ENCODE results near the gene NAT10. TPM values are rescaled to one million over a fixed set of nuclear protein-coding genes. Genes with fewer than 3 reads are reported as not detected.
"Not testable (repeated sequence)": the region's sequence is repeated elsewhere in the genome, so short reads cannot be mapped to it uniquely, and the experiment has no call there.

The NAT10 gene
- total RNA-seq, 2 experiments from 2014 or later = 63.8 to 93.9 TPM

GRCh38 chr11:34075178-34075820 is 30.1 kb upstream of the NAT10 start:
- DNase-seq = no peak
- Mint-ChIP-seq H3K27me3 (no peaks in the 10 kb centered on the region), H3K27ac (peak overlapping the region; percentile 58), H3K4me1 (peaks cover 36% of the 10 kb centered on the region), H3K4me3 (no peak overlapping the region), H3K9me3 (ENCODE audit: low read depth) (no peaks in the 10 kb centered on the region), H3K36me3 (peaks cover 54% of the 10 kb centered on the region)
- CTCF ChIA-PET = interaction anchor here (0.8 to 2.0 kb wide), 7 partner anchors 10 to 283 kb away, joined by 3 to 7 read pairs (median 4); partner anchors contain the start of genes ABTB2 and NAT10
- no peak for ATAC-seq

- H3K27me3 Mint-ChIP-seq = no peaks in the 10 kb centered on the region
- ATAC-seq (no peak), DNase-seq (no peak)
- H3K9me3 Mint-ChIP-seq (ENCODE audit: low read depth) = no peaks in the 10 kb centered on the region
- CTCF ChIA-PET = interaction anchor here (0.9 to 1.0 kb wide), 3 partner anchors 12 to 94 kb away, joined by 3 read pairs; no protein-coding TSS in a partner anchor
- peaks cover 62% of the 10 kb centered on the region for H3K36me3 Mint-ChIP-seq
- H3K4me3 Mint-ChIP-seq = no peak overlapping the region
- peaks cover 17% of the 10 kb centered on the region for H3K4me1 Mint-ChIP-seq
- no peak overlapping the region for H3K27ac Mint-ChIP-seq
Observed at GRCh38 chr11:34080609-34081008, 24.8 kb upstream of the NAT10 start.

- peaks cover 25% of the 10 kb centered on the region for H3K4me1 Mint-ChIP-seq
- no peak for DNase-seq
- CTCF ChIA-PET = interaction anchor here (0.7 to 1.4 kb wide), 2 partner anchors 9 to 19 kb away, joined by 3 to 4 read pairs; no protein-coding TSS in a partner anchor
Observed at GRCh38 chr11:34084637-34085036, 20.8 kb upstream of the NAT10 start.

GRCh38 chr11:34086554-34087283 is 18.7 kb upstream of the NAT10 start:
- Mint-ChIP-seq H3K36me3 (peaks cover 70% of the 10 kb centered on the region), H3K4me3 (no peak overlapping the region), H3K4me1 (peaks cover 25% of the 10 kb centered on the region), H3K9me3 (ENCODE audit: low read depth) (no peaks in the 10 kb centered on the region), H3K27me3 (no peaks in the 10 kb centered on the region), H3K27ac (peak overlapping the region; percentile 80)
- DNase-seq = no peak
- CTCF ChIA-PET = no interaction called here
- ATAC-seq = peak; percentile 84

More at GRCh38 chr11:34084637-34085036, 20.8 kb upstream of the NAT10 start:
- Mint-ChIP-seq H3K27me3 (no peaks in the 10 kb centered on the region), H3K36me3 (peaks cover 64% of the 10 kb centered on the region), H3K27ac (peak overlapping the region; percentile 27), H3K9me3 (ENCODE audit: low read depth) (no peaks in the 10 kb centered on the region), H3K4me3 (no peak overlapping the region)
- ATAC-seq = no peak

- ATAC-seq (no peak), DNase-seq (no peak)
- peaks cover 8% of the 10 kb centered on the region for H3K4me1 Mint-ChIP-seq
- no peaks in the 10 kb centered on the region for H3K9me3 Mint-ChIP-seq (ENCODE audit: low read depth)
- no peak overlapping the region for H3K4me3 Mint-ChIP-seq
- peak overlapping the region; percentile 36 for H3K27ac Mint-ChIP-seq
- no peaks in the 10 kb centered on the region for H3K27me3 Mint-ChIP-seq
- H3K36me3 Mint-ChIP-seq = peaks cover 58% of the 10 kb centered on the region
- CTCF ChIA-PET = interaction anchor here (1.2 to 1.3 kb wide), 2 partner anchors 10 to 13 kb away, joined by 3 to 4 read pairs; partner anchors contain the start of gene NAT10
Observed at GRCh38 chr11:34091825-34092224, 13.6 kb upstream of the NAT10 start.

GRCh38 chr11:34094900-34095299 is 10.5 kb upstream of the NAT10 start:
- peak overlapping the region; percentile 6 for H3K27ac Mint-ChIP-seq
- ATAC-seq; H3K9me3 Mint-ChIP-seq (ENCODE audit: low read depth); H3K4me1 Mint-ChIP-seq; H3K4me3 Mint-ChIP-seq; H3K27me3 Mint-ChIP-seq; DNase-seq: not testable (repeated sequence)
- H3K36me3 Mint-ChIP-seq = peaks cover 63% of the 10 kb centered on the region
- CTCF ChIA-PET = interaction anchor here (1.0 to 2.3 kb wide), 2 partner anchors 13 to 14 kb away, joined by 3 to 8 read pairs; no protein-coding TSS in a partner anchor

- CTCF ChIA-PET = interaction anchor here (1.5 kb wide), 1 partner anchor 10 kb away, joined by 8 read pairs; no protein-coding TSS in a partner anchor
- no peaks in the 10 kb centered on the region for H3K9me3 Mint-ChIP-seq (ENCODE audit: low read depth)
- ATAC-seq = no peak
- H3K27ac Mint-ChIP-seq = no peak overlapping the region
- peaks cover 6% of the 10 kb centered on the region for H3K4me1 Mint-ChIP-seq
- no peaks in the 10 kb centered on the region for H3K27me3 Mint-ChIP-seq
- H3K4me3 Mint-ChIP-seq = no peak overlapping the region
- no peak for DNase-seq
- peaks cover 43% of the 10 kb centered on the region for H3K36me3 Mint-ChIP-seq
Observed at GRCh38 chr11:34098813-34099212, 6.6 kb upstream of the NAT10 start.

- CTCF ChIA-PET = interaction anchor here (0.7 to 2.4 kb wide), 4 partner anchors 13 to 70 kb away, joined by 3 to 14 read pairs (median 9); partner anchors contain the start of gene CAPRIN1
- Mint-ChIP-seq H3K27me3 (no peaks in the 10 kb centered on the region), H3K4me1 (peaks cover 52% of the 10 kb centered on the region), H3K4me3 (peak overlapping the region; percentile 85), H3K36me3 (peaks cover 30% of the 10 kb centered on the region), H3K27ac (peak overlapping the region; percentile 98), H3K9me3 (ENCODE audit: low read depth) (no peaks in the 10 kb centered on the region)
- DNase-seq (no peak), ATAC-seq (no peak)
Observed at GRCh38 chr11:34104680-34105078, 750 bp upstream of the NAT10 start.

GRCh38 chr11:34105957-34106504 is 602 bp downstream of the NAT10 start:
- ATAC-seq = no peak
- DNase-seq = no peak
- H3K27ac Mint-ChIP-seq = peak overlapping the region; percentile 98
- peak overlapping the region; percentile 85 for H3K4me3 Mint-ChIP-seq
- H3K9me3 Mint-ChIP-seq (ENCODE audit: low read depth) = no peaks in the 10 kb centered on the region
- H3K27me3 Mint-ChIP-seq = no peaks in the 10 kb centered on the region
- peaks cover 55% of the 10 kb centered on the region for H3K4me1 Mint-ChIP-seq
- CTCF ChIA-PET = interaction anchor here (0.6 to 2.8 kb wide), 9 partner anchors 10 to 248 kb away, joined by 3 to 14 read pairs (median 7); partner anchors contain the start of gene CAPRIN1
- H3K36me3 Mint-ChIP-seq = peaks cover 26% of the 10 kb centered on the region

- Mint-ChIP-seq H3K27ac (no peak overlapping the region), H3K36me3 (peaks cover 50% of the 10 kb centered on the region), H3K4me1 (peaks cover 27% of the 10 kb centered on the region), H3K27me3 (no peaks in the 10 kb centered on the region), H3K9me3 (ENCODE audit: low read depth) (no peaks in the 10 kb centered on the region), H3K4me3 (no peak overlapping the region)
- DNase-seq (no peak), ATAC-seq (no peak)
- CTCF ChIA-PET = no interaction called here
Observed at GRCh38 chr11:34111722-34112270, 6.4 kb downstream of the NAT10 start.

- H3K9me3 Mint-ChIP-seq (ENCODE audit: low read depth) = no peaks in the 10 kb centered on the region
- ATAC-seq (no peak), DNase-seq (no peak)
- CTCF ChIA-PET = interaction anchor here (1.1 to 1.8 kb wide), 5 partner anchors 16 to 244 kb away, joined by 3 to 5 read pairs (median 3); partner anchors contain the start of gene ABTB2
- H3K4me1 Mint-ChIP-seq = peaks cover 9% of the 10 kb centered on the region
- H3K27ac Mint-ChIP-seq = no peak overlapping the region
- no peaks in the 10 kb centered on the region for H3K27me3 Mint-ChIP-seq
- H3K4me3 Mint-ChIP-seq = no peak overlapping the region
- H3K36me3 Mint-ChIP-seq = peaks cover 47% of the 10 kb centered on the region
Observed at GRCh38 chr11:34114014-34114413, 8.6 kb downstream of the NAT10 start.

GRCh38 chr11:34114471-34114870 is 9.0 kb downstream of the NAT10 start:
- no peaks in the 10 kb centered on the region for H3K27me3 Mint-ChIP-seq
- peaks cover 42% of the 10 kb centered on the region for H3K36me3 Mint-ChIP-seq
- H3K4me3 Mint-ChIP-seq = no peak overlapping the region
- CTCF ChIA-PET = interaction anchor here (1.1 to 1.8 kb wide), 5 partner anchors 16 to 243 kb away, joined by 3 to 5 read pairs (median 3); partner anchors contain the start of gene ABTB2
- DNase-seq = no peak
- no peaks in the 10 kb centered on the region for H3K9me3 Mint-ChIP-seq (ENCODE audit: low read depth)
- ATAC-seq = no peak
- H3K4me1 Mint-ChIP-seq = peaks cover 5% of the 10 kb centered on the region
- H3K27ac Mint-ChIP-seq = peak overlapping the region; percentile 70

- DNase-seq = no peak
- CTCF ChIA-PET = no interaction called here
- H3K36me3 Mint-ChIP-seq = peaks cover 51% of the 10 kb centered on the region
Observed at GRCh38 chr11:34120651-34121050, 15.2 kb downstream of the NAT10 start.

More at GRCh38 chr11:34120651-34121050, 15.2 kb downstream of the NAT10 start:
- H3K9me3 Mint-ChIP-seq (ENCODE audit: low read depth) = no peaks in the 10 kb centered on the region
- H3K4me1 Mint-ChIP-seq = no peaks in the 10 kb centered on the region
- no peak overlapping the region for H3K4me3 Mint-ChIP-seq
- ATAC-seq = no peak
- peak overlapping the region; percentile 13 for H3K27ac Mint-ChIP-seq
- no peaks in the 10 kb centered on the region for H3K27me3 Mint-ChIP-seq

All from activated CD8-positive, alpha-beta memory T cell treated with anti-CD3 and anti-CD28 coated beads, Interleukin-2, amount 10 ng/mL, durations not matched to agents 7 days and 5 days (primary cell).